AG04449 (cell line): ENCODE results near the gene SHB.

ENCODE experiments used
- CTCF ChIA-PET: fragments of 350-600 bp; formaldehyde crosslinking; extraction: SDS; loops from one replicate; lab custom pipeline; 2021; ENCODE audit warnings: antibody characterized with exemption; lab: Yijun Ruan, JAX
- POLR2A ChIA-PET: fragments of 400-600, 350-600 bp; formaldehyde crosslinking; extraction: SDS; loops from one replicate; lab custom pipeline; 2020; ENCODE audit warnings: antibody characterized with exemption, inconsistent platforms; lab: Yijun Ruan, JAX
- DNase-seq: peaks from one replicate; pipeline ENCODE4 v3.0.0-alpha.2; 2010; ENCODE audit warnings: low read depth, low spot score
- H3K4me3 ChIP-seq: 2 replicates; pipeline ENCODE4 v1.5.1; 2011; ENCODE audit warnings: low read depth, mild to moderate bottlenecking, control low read depth, low read length
- TF ChIP-seq, protein P1 (sequence below): IDR thresholded peaks from one replicate; pipeline ENCODE4 v1.5.1; 2011; ENCODE audit warnings: mild to moderate bottlenecking, moderate library complexity, low read length, control low read depth, inconsistent platforms; ENCODE audit not compliant: insufficient read depth; ENCODE audit errors: missing control alignments

SHB gene

DNA sequence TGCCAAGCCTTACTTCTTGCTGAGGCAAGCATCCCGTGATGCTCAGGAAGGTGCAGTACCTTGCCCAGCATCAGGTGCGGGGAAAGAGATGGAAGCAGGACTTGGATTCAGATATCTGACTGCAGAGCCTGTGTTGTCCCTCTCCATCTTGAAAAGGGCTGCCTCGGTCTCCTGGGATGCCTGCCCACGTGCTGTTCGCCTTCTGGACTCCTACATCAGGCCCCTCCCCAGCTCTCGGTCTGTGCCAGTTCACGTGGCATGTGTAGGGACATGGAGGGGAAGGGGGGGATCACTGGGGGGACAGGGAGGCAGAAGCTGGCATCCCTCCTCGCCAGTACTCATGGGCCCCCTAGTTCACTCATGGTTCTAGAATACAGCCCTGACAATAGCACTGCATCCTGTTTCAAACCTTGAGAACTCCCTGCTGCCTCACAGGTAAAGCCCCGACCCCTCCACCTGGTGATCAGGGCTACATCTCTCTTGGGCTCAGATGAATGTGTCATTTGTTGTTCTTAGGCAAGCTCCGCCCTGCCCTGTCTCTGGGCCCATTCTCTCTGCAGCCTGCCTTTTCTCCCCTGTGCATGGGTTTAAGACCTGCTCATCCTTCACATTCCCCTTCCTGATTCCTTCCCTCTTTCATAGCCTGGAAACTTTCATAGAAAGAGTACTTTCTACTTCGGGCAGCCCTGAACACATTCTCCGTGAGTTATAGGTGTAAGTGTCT is 126.2 kb downstream of the SHB start:
- DNase-seq: no peak
- ChIA-PET POLR2A (interaction anchor here (0.8 to 1.0 kb wide), 2 partner anchors 74 to 450 kb away, joined by 3 to 4 read pairs; partner anchors contain the start of gene ALDH1B1), CTCF (interaction anchor here (0.9 to 1.7 kb wide), 6 partner anchors 14 to 144 kb away, joined by 3 to 5 read pairs (median 3); partner anchors contain the start of gene SHB)
- TF ChIP-seq, protein P1, sequence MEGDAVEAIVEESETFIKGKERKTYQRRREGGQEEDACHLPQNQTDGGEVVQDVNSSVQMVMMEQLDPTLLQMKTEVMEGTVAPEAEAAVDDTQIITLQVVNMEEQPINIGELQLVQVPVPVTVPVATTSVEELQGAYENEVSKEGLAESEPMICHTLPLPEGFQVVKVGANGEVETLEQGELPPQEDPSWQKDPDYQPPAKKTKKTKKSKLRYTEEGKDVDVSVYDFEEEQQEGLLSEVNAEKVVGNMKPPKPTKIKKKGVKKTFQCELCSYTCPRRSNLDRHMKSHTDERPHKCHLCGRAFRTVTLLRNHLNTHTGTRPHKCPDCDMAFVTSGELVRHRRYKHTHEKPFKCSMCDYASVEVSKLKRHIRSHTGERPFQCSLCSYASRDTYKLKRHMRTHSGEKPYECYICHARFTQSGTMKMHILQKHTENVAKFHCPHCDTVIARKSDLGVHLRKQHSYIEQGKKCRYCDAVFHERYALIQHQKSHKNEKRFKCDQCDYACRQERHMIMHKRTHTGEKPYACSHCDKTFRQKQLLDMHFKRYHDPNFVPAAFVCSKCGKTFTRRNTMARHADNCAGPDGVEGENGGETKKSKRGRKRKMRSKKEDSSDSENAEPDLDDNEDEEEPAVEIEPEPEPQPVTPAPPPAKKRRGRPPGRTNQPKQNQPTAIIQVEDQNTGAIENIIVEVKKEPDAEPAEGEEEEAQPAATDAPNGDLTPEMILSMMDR: no peak
- H3K4me3 ChIP-seq: no peak overlapping the region

DNA sequence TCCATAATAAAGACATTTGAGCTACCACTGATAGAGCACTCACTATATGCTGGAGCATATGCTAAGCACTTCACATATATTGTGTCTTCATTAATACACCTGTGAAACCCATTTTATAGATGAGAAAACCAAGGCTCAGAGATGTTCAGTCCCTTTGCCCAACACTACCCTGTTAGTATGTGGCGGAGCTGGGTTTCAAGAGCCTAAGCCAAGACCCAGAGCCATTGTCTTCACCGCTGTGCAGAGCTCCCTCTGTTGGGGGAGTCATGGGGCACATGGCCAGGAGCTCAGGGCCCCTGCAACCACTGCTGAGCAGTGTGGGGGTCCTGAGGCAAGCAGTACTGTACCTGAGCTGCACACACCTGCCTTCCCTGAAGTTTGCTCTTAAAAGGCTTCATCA is 127.8 kb downstream of the SHB start:
- ChIA-PET CTCF (interaction anchor here (0.7 to 3.3 kb wide), 6 partner anchors 8 to 361 kb away, joined by 3 to 17 read pairs (median 4); no protein-coding TSS in a partner anchor), POLR2A (no interaction called here)
- DNase-seq: no peak
- no peak overlapping the region for H3K4me3 ChIP-seq
- TF ChIP-seq, protein P1: no peak

GRCh38 chr9:37939575-37940095 is 129.4 kb downstream of the SHB start:
- TF ChIP-seq, protein P1: no peak
- POLR2A ChIA-PET: no interaction called here
- no peak overlapping the region for H3K4me3 ChIP-seq
- DNase-seq: no peak
- CTCF ChIA-PET: interaction anchor here (0.9 to 7.2 kb wide), 4 partner anchors 12 to 147 kb away, joined by 3 to 37 read pairs (median 10); no protein-coding TSS in a partner anchor

- POLR2A ChIA-PET: no interaction called here
- CTCF ChIA-PET: interaction anchor here (1.1 to 7.2 kb wide), 6 partner anchors 9 to 122 kb away, joined by 3 to 37 read pairs (median 5); no protein-coding TSS in a partner anchor
- peak overlapping the region; percentile 18 for H3K4me3 ChIP-seq
- DNase-seq: no peak
- TF ChIP-seq, protein P1: no peak
These were observed 130.7 kb downstream of the SHB start for GRCh38 chr9:37938121-37938891.

DNA sequence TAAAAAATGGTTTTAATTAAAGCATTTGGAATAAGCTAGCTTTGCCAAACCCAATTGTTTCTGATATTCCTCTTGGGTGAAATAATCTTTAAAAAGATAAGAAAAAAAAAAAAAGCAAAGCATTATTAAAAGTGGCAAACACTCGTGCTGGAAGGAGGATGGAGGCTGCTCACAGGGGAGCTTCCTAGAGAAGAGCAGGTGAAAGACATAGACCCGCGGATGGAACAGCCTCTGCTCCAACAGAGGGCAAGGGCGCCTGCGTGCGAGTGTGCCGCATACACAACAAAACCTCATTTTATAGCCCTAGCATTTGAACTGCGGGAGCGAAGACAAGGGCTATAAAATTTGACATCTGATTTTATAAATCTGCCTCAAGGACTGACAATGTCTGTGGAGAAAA is 131.7 kb downstream of the SHB start:
- DNase-seq: no peak
- TF ChIP-seq, protein P1: no peak
- ChIA-PET POLR2A (no interaction called here), CTCF (interaction anchor here (0.8 to 7.2 kb wide), 11 partner anchors 8 to 224 kb away, joined by 3 to 37 read pairs (median 4); no protein-coding TSS in a partner anchor)
- no peak overlapping the region for H3K4me3 ChIP-seq
